IMR-90 (cell line): ENCODE data around the gene SPRED2. TPM values are rescaled to one million over a fixed set of nuclear protein-coding genes. Genes with fewer than 3 reads are reported as not detected.

Experiments used
- ATAC-seq: fragments of 200-7000 bp; cut with Tn5 transposase; 2 replicates; pipeline ENCODE4 v1.9.1; 2020; ENCODE audit warnings: low read depth, mild to moderate bottlenecking, moderate library complexity
- BruUV-seq: library from RNA; stranded (reverse); fragments of 400-500 nt; replicated peaks from 2 replicates; lab custom pipeline; 2021; lab: Mats Ljungman, UMichigan
- CTCF ChIA-PET: fragments of 300-600 bp; formaldehyde crosslinking; extraction: SDS; loops from one replicate; lab custom pipeline; 2021; ENCODE audit warnings: antibody characterized with exemption; lab: Yijun Ruan, JAX
- POLR2A ChIA-PET: fragments of 300-600 bp; sonication (Branson Sonifier 250); formaldehyde crosslinking; loops from one replicate; lab custom pipeline; 2022; ENCODE audit warnings: antibody characterized with exemption; ENCODE audit not compliant: unreplicated experiment; lab: Charles Lee
- DNase-seq: peaks from one replicate; pipeline ENCODE4 v3.0.0; 2013
- H2AFZ ChIP-seq: replicated peaks from 2 replicates; pipeline ENCODE3; 2013; ENCODE audit warnings: low read length, mild to moderate bottlenecking; ENCODE audit not compliant: poor library complexity
- H2AK5ac ChIP-seq: 2 replicates; pipeline ENCODE4 v1.6.1; 2013; ENCODE audit warnings: low read depth, low read length, inconsistent platforms
- H2AK9ac ChIP-seq: replicated peaks from 2 replicates; pipeline ENCODE3; 2013; ENCODE audit warnings: mild to moderate bottlenecking, low read depth, low read length, moderate library complexity; ENCODE audit not compliant: poor library complexity
- H2BK120ac ChIP-seq: 2 replicates; pipeline ENCODE4 v1.6.1; 2013; ENCODE audit warnings: low read depth, low read length, inconsistent platforms
- H2BK15ac ChIP-seq: 3 replicates; pipeline ENCODE4 v1.6.1; 2013; ENCODE audit warnings: low read depth, low read length, inconsistent platforms
- H2BK20ac ChIP-seq: 2 replicates; pipeline ENCODE4 v1.6.1; 2013; ENCODE audit warnings: low read depth, mild to moderate bottlenecking, inconsistent platforms, low read length, moderate library complexity
- H2BK5ac ChIP-seq: 2 replicates; pipeline ENCODE4 v1.6.1; 2013; ENCODE audit warnings: mild to moderate bottlenecking, low read depth, low read length, inconsistent platforms; ENCODE audit not compliant: poor library complexity, severe bottlenecking
- H3K14ac ChIP-seq: replicated peaks from 2 replicates; pipeline ENCODE4 v1.6.1; 2013; ENCODE audit warnings: low read depth, low read length, inconsistent platforms
- H3K18ac ChIP-seq: 2 replicates; pipeline ENCODE4 v1.6.1; 2013; ENCODE audit warnings: low read depth, low read length, control low read depth
- H3K23ac ChIP-seq: 2 replicates; pipeline ENCODE4 v1.6.1; 2013; ENCODE audit warnings: low read depth, low read length, inconsistent platforms
- H3K27ac ChIP-seq: 2 replicates; pipeline ENCODE4 v1.5.1; 2013; ENCODE audit warnings: mild to moderate bottlenecking, control low read depth, low read length; ENCODE audit not compliant: insufficient read depth
- H3K27me3 ChIP-seq: 2 replicates; pipeline ENCODE4 v1.6.1; 2013; ENCODE audit warnings: low read length; ENCODE audit not compliant: control insufficient read depth, insufficient read depth
- H3K36me3 ChIP-seq: 2 replicates; pipeline ENCODE4 v1.6.1; 2013; ENCODE audit warnings: low read length, mixed read lengths; ENCODE audit not compliant: control insufficient read depth, insufficient read depth
- H3K4ac ChIP-seq: 2 replicates; pipeline ENCODE4 v1.6.1; 2013; ENCODE audit warnings: low read depth, low read length, inconsistent platforms
- H3K4me1 ChIP-seq: 2 replicates; pipeline ENCODE4 v1.6.1; 2013; ENCODE audit warnings: low read length, mixed read lengths; ENCODE audit not compliant: control insufficient read depth, insufficient read depth
- H3K4me2 ChIP-seq: 2 replicates; pipeline ENCODE4 v1.6.1; 2013; ENCODE audit warnings: low read depth, mild to moderate bottlenecking, control low read depth, low read length, moderate library complexity
- H3K4me3 ChIP-seq: 2 replicates; pipeline ENCODE4 v1.5.1; 2013; ENCODE audit warnings: low read depth, mild to moderate bottlenecking, control low read depth, low read length, moderate library complexity; ENCODE audit not compliant: insufficient read depth
- H3K56ac ChIP-seq: 2 replicates; pipeline ENCODE4 v1.6.1; 2013; ENCODE audit warnings: low read length, inconsistent platforms; ENCODE audit not compliant: insufficient read depth; ENCODE audit errors: extremely low read depth
- H3K79me1 ChIP-seq, 2 experiments: 2 replicates each; pipeline ENCODE4 v1.6.1; 2013; ENCODE audit warnings: low read length in 2 of 2, inconsistent platforms in 1 of 2, low read depth in 1 of 2
- H3K9ac ChIP-seq: 2 replicates; pipeline ENCODE4 v1.6.1; 2013; ENCODE audit warnings: low read depth, low read length, control low read depth
- H3K9me1 ChIP-seq: 2 replicates; pipeline ENCODE4 v1.6.1; 2013; ENCODE audit warnings: low read length, inconsistent platforms; ENCODE audit not compliant: insufficient read depth
- H3K9me3 ChIP-seq: 2 replicates; pipeline ENCODE4 v1.6.1; 2013; ENCODE audit warnings: low read length; ENCODE audit not compliant: control insufficient read depth, insufficient read depth
- H4K20me1 ChIP-seq: 2 replicates; pipeline ENCODE4 v1.6.1; 2013; ENCODE audit warnings: low read length, inconsistent platforms; ENCODE audit not compliant: insufficient read depth
- H4K5ac ChIP-seq: 2 replicates; pipeline ENCODE4 v1.6.1; 2013; ENCODE audit warnings: mild to moderate bottlenecking, low read depth, low read length, control low read depth
- H4K8ac ChIP-seq, 2 experiments: 2 replicates each; pipeline ENCODE4 v1.6.1; 2013; ENCODE audit warnings: low read depth in 2 of 2, low read length in 2 of 2, control low read depth in 1 of 2, inconsistent platforms in 1 of 2
- H4K91ac ChIP-seq: 2 replicates; pipeline ENCODE4 v1.6.1; 2013; ENCODE audit warnings: low read depth, low read length, inconsistent platforms; ENCODE audit not compliant: insufficient read depth
- BHLHE40 ChIP-seq: fragments of 150-350 bp; IDR thresholded peaks from 2 replicates; pipeline ENCODE4 v1.6.1; 2016; ENCODE audit warnings: mild to moderate bottlenecking, low read depth, low read length
- CHD1 ChIP-seq: IDR thresholded peaks from 2 replicates; pipeline ENCODE4 v1.6.1; 2012; ENCODE audit warnings: low read depth, low read length, improper control_type of control experiment
- MXI1 ChIP-seq: IDR thresholded peaks from 2 replicates; pipeline ENCODE4 v1.6.1; 2012; ENCODE audit warnings: low read depth, mild to moderate bottlenecking, low read length, moderate library complexity, borderline replicate concordance
- NFE2L2 ChIP-seq: fragments of 150-350 bp; IDR thresholded peaks from 2 replicates; pipeline ENCODE4 v1.6.1; 2016; ENCODE audit warnings: low read depth, mild to moderate bottlenecking, low read length
- RFX5 ChIP-seq: IDR thresholded peaks from 2 replicates; pipeline ENCODE4 v1.8.0; 2012; ENCODE audit warnings: low read depth, mild to moderate bottlenecking, low read length, moderate library complexity
- WGBS, 2 experiments: methylation state at CpG; one replicate each; pipeline versions ENCODE4 v1.1.5 to v1.1.7; 2013; ENCODE audit warnings: missing lambda C conversion rate in 2 of 2; ENCODE audit not compliant: insufficient read length in 1 of 2; ENCODE audit errors: extremely low coverage in 2 of 2; 5-methylcytosine and 5-hydroxymethylcytosine counted together
- dilution Hi-C: fragments of 300-500 bp; cut with HindIII; formaldehyde crosslinking; loops from one replicate; pipeline ENCODE4 v1.14.3; 2018; ENCODE audit warnings: low sequenced_read_pairs; ENCODE audit not compliant: unreplicated experiment
- in situ Hi-C: fragments of 300-500 bp; cut with MboI; formaldehyde crosslinking; loops from 3 replicates; pipeline ENCODE4 v1.14.3; 2019; ENCODE audit warnings: low sequenced_read_pairs, inconsistent platforms, mixed read lengths
- intact Hi-C: fragments of 100-400 bp; cut with micrococcal nuclease; formaldehyde crosslinking; loops from 2 replicates; pipeline ENCODE4 v1.10.0; 2022
- polyA plus RNA-seq, 3 experiments: library from polyadenylated mRNA; depleted of rRNA; stranded (reverse); fragments of >200 nt; gene quantifications; 2 replicates each; pipeline ENCODE4 v1.2.3, GENCODE V29; 2012; ENCODE audit warnings: low replicate concordance in 1 of 3
- total RNA-seq: library from RNA; depleted of rRNA; stranded (reverse); fragments of >200 nt; gene quantifications from 2 replicates; pipeline ENCODE4 v1.2.3, GENCODE V29; 2012
- TF ChIP-seq, protein P1 (sequence below): conservative IDR thresholded peaks from 2 replicates; pipeline ENCODE4 v1.5.1; 2012; ENCODE audit warnings: mild to moderate bottlenecking, low read depth, low read length, improper control_type of control experiment

SPRED2 gene
- total and polyA plus RNA-seq, 2 of the 4 experiments (the other 2 are of a cell fraction): 4.8 to 18.7 TPM

DNA sequence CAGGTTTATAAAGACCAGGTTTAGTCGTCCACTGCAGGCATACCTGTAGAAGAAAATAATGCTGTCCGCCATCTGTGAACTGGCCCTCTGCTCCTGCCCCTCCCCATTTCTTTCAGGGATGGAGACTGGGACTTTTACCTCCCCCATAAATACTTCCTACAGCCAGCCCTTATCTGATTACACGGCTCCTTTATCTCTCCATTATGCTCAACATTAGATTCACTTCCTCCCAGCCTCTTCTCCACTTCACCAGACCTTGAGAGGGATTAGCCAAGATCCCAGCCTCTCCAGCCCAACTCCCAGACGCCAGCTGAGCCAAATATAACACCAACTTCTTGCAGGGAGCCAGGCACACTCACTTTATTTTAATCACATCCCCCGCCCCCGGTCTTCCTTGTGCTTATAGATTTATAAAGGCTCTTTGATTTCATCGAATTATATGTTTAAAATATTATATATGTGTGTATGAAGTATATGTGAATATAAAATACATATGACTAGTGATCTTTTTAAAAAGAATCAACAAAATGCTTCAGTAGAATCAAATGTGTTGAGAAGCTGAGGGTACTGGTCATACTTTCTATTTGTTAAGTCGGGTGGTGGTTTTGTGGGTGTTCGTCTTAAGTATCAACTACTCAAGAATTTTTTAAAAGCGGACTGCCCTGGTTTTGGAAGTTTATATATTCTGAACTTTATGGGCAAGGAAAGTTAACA, 81.0 kb downstream of the SPRED2 start (continued):
- no peak for TF ChIP-seq MXI1
- TF ChIP-seq RFX5: no peak
- no peak for TF ChIP-seq BHLHE40
- TF ChIP-seq NFE2L2: no peak
- no peak for TF ChIP-seq CHD1

DNA sequence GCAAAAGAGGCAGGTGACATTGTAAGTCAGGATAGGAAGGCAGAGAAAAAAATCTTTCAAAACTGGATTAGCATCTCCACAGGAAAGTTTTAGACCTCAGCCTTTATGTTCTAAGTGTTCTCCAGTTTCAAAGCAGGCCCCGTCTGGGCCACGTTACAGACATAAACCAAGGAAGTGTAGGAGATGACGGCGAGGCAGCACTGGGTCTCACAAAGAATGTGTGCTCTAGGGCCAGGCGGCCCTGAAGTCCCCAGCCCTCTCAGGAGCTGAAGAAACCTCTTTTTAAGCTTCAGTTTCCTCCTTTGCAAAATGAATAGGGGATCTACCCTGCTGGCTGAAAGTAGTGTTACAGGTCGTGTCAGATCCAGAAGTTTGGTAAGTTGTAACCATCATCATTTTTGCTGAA, 81.7 kb downstream of the SPRED2 start:
- 0 out of 2 replicates have a peak, but pooled peaks have one; percentile 33 for ATAC-seq
- CTCF ChIA-PET: interaction anchor here (0.7 to 1.9 kb wide), 4 partner anchors 10 to 77 kb away, joined by 3 to 4 read pairs (median 4); no protein-coding TSS in a partner anchor
- no peaks in the 10 kb centered on the region for H3K9me3 ChIP-seq

More for the DNA sequence above, 81.7 kb downstream of the SPRED2 start:
- Histone ChIP-seq H3K9ac (no peak overlapping the region), H3K27me3 (no peaks in the 10 kb centered on the region), H3K4ac (peak overlapping the region; percentile 22; the same call in 1 of the 2 replicates), H3K79me1 (peaks cover 51 to 85% of the 10 kb centered on the region in 2 experiments), H2BK5ac (no peak overlapping the region), H3K14ac (peak overlapping the region; percentile 73; the same call in 1 of the 2 replicates), H3K23ac (peak overlapping the region; percentile 71), H3K18ac (no peak overlapping the region), H2BK20ac (no peak overlapping the region; the same call in 1 of the 2 replicates), H3K4me1 (peaks cover 18% of the 10 kb centered on the region), H3K36me3 (no peaks in the 10 kb centered on the region), H3K9me1 (peaks cover 37% of the 10 kb centered on the region), H2AK5ac (peak overlapping the region; percentile 29; the same call in 1 of the 2 replicates), H4K8ac (peak overlapping the region in 1 of 2 experiments; percentile 20; a peak in 1 of 4 replicates), H2BK15ac (no peak overlapping the region; the same call in 2 of the 3 replicates), H3K27ac (no peak overlapping the region), H4K5ac (no peak overlapping the region), H3K4me3 (no peak overlapping the region), H4K20me1 (peaks cover 69% of the 10 kb centered on the region), H2BK120ac (no peak overlapping the region), H3K56ac (no peak overlapping the region), H2AK9ac (no peak overlapping the region), H3K4me2 (no peak overlapping the region), H4K91ac (no peak overlapping the region), H2AFZ (no peak overlapping the region)
- POLR2A ChIA-PET: no interaction called here
- dilution Hi-C loops (no loop called here), intact Hi-C loops (loop anchor here (1.0 kb wide), 1 partner anchor 9 kb away; no protein-coding TSS in a partner anchor), in situ Hi-C loops (no loop called here)
- DNase-seq: no peak
- BruUV-seq: no TSS peak
- WGBS, 2 experiments: no CpG with 5 or more reads among the region's 6 CpGs
- TF ChIP-seq, protein P1, sequence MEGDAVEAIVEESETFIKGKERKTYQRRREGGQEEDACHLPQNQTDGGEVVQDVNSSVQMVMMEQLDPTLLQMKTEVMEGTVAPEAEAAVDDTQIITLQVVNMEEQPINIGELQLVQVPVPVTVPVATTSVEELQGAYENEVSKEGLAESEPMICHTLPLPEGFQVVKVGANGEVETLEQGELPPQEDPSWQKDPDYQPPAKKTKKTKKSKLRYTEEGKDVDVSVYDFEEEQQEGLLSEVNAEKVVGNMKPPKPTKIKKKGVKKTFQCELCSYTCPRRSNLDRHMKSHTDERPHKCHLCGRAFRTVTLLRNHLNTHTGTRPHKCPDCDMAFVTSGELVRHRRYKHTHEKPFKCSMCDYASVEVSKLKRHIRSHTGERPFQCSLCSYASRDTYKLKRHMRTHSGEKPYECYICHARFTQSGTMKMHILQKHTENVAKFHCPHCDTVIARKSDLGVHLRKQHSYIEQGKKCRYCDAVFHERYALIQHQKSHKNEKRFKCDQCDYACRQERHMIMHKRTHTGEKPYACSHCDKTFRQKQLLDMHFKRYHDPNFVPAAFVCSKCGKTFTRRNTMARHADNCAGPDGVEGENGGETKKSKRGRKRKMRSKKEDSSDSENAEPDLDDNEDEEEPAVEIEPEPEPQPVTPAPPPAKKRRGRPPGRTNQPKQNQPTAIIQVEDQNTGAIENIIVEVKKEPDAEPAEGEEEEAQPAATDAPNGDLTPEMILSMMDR: peak; percentile 22; the same call in 1 of the 2 replicates
- no peak for TF ChIP-seq BHLHE40
